ENCODE results near the gene CCDC191. TPM values are rescaled to one million over a fixed set of nuclear protein-coding genes. Genes with fewer than 3 reads are reported as not detected.

CCDC191 gene
- total RNA-seq, 4 donors from 2014 or later: 3.3 to 25.6 (median 7.4) TPM

DNA sequence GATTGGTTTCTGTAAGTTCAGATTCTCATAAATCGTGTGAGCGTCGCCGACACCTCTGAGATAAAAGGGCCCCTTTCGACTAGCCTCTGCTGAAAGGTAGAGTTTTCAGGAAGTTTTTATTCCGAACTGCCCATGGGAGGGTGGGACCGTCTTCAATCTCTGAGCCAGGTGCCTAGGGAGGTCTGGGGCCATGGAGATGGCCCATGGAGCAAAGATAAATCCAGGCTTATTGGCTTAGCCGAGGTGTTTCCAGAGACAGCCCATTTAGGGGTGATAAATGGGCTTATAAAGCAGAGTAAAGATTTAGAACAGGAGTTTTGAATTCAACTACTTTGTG, 653 bp upstream of the CCDC191 start:
- H3K27ac ChIP-seq: peak overlapping the region; percentile 67 to 84 (median 81)
- H3K4me1 ChIP-seq: peaks cover 0 to 11% (median 3%) of the 10 kb centered on the region in 4 donors
- H3K4me3 ChIP-seq: peak overlapping the region; percentile 59 to 72 (median 64)
- no peak for DNase-seq
- H3K27me3 ChIP-seq: no peaks in the 10 kb centered on the region
- H3K9me3 ChIP-seq: no peaks in the 10 kb centered on the region
- H3K36me3 ChIP-seq: no peaks in the 10 kb centered on the region
- TF ChIP-seq POLR2A (IDR thresholded peaks at IDR 0.05): no peak
- TF ChIP-seq, protein P1, sequence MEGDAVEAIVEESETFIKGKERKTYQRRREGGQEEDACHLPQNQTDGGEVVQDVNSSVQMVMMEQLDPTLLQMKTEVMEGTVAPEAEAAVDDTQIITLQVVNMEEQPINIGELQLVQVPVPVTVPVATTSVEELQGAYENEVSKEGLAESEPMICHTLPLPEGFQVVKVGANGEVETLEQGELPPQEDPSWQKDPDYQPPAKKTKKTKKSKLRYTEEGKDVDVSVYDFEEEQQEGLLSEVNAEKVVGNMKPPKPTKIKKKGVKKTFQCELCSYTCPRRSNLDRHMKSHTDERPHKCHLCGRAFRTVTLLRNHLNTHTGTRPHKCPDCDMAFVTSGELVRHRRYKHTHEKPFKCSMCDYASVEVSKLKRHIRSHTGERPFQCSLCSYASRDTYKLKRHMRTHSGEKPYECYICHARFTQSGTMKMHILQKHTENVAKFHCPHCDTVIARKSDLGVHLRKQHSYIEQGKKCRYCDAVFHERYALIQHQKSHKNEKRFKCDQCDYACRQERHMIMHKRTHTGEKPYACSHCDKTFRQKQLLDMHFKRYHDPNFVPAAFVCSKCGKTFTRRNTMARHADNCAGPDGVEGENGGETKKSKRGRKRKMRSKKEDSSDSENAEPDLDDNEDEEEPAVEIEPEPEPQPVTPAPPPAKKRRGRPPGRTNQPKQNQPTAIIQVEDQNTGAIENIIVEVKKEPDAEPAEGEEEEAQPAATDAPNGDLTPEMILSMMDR (IDR thresholded peaks at IDR 0.05): no peak

DNA sequence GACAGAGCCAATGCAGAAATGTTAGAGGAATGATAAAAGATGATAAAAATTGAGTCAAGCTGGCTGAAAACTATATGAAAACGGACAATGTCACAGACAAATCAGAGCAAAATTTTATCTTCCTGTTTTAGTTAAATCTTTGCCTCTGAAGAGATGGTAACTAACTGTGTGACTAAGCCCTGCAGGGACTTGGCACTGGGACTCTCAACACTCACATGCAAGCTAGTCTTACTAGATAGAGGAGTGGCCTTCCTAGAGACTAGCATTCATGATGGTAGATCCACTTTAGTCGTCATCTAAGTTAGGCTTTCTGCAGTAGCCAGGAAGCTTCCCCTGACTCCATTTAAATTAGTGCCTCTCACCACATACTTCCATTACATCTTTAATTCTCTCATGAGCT, 4.1 kb downstream of the CCDC191 start:
- no peak overlapping the region for H3K4me3 ChIP-seq
- H3K36me3 ChIP-seq: no peaks in the 10 kb centered on the region
- DNase-seq: no peak
- no peaks in the 10 kb centered on the region for H3K9me3 ChIP-seq
- H3K27ac ChIP-seq: no peak overlapping the region
- H3K4me1 ChIP-seq: no peaks in the 10 kb centered on the region
- TF ChIP-seq POLR2A (IDR thresholded peaks at IDR 0.05): no peak
- TF ChIP-seq, protein P1 (IDR thresholded peaks at IDR 0.05): no peak
- no peaks in the 10 kb centered on the region for H3K27me3 ChIP-seq

DNA sequence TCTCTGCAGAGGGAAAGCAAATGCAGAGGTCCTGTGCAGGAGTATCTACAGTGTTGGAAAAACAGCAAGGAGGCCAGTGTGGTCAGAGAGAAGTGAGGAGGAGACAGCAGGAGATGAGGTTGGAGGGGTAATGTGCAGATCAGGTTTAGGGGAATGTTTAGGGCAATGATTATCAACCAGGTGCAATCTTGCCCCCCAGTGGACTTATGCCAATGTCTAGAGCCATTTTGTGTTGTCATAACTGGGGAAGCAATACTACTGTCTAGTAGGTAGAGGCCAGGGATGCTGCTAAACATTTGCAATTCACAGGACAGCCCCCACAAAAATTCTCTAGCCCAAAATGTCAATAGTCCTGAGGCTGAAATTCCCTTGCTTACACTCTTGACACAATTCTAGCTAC, 13.1 kb downstream of the CCDC191 start:
- Histone ChIP-seq H3K27me3 (no peaks in the 10 kb centered on the region), H3K36me3 (no peaks in the 10 kb centered on the region), H3K4me1 (no peaks in the 10 kb centered on the region), H3K9me3 (no peaks in the 10 kb centered on the region), H3K4me3 (no peak overlapping the region), H3K27ac (no peak overlapping the region)
- DNase-seq: no peak
- TF ChIP-seq POLR2A (IDR thresholded peaks at IDR 0.05): no peak
- TF ChIP-seq, protein P1 (IDR thresholded peaks at IDR 0.05): no peak

DNA sequence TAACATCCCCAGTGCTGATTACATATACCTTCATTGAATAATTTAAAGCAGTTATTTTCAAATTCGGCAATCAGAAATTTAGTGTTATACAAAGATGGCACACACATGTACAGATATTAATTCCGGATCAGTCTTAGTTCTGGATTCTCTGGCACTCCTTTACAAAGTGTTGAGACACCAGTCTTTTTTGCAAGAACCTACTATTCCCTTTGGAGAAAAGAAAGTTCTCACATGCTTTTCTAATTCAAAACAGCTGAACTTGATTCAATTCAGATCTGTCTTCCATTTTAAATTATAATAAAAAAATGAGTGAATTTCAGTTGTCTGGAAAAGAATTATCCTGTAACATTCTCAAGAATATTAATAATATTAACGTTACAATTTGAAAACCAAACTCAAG, 20.4 kb downstream of the CCDC191 start:
- Histone ChIP-seq H3K4me1 (no peaks in the 10 kb centered on the region), H3K4me3 (no peak overlapping the region), H3K36me3 (no peaks in the 10 kb centered on the region), H3K27me3 (no peaks in the 10 kb centered on the region), H3K27ac (no peak overlapping the region), H3K9me3 (no peaks in the 10 kb centered on the region)
- DNase-seq: no peak
- TF ChIP-seq, protein P1 (IDR thresholded peaks at IDR 0.05): no peak
- no peak for TF ChIP-seq POLR2A (IDR thresholded peaks at IDR 0.05)

DNA sequence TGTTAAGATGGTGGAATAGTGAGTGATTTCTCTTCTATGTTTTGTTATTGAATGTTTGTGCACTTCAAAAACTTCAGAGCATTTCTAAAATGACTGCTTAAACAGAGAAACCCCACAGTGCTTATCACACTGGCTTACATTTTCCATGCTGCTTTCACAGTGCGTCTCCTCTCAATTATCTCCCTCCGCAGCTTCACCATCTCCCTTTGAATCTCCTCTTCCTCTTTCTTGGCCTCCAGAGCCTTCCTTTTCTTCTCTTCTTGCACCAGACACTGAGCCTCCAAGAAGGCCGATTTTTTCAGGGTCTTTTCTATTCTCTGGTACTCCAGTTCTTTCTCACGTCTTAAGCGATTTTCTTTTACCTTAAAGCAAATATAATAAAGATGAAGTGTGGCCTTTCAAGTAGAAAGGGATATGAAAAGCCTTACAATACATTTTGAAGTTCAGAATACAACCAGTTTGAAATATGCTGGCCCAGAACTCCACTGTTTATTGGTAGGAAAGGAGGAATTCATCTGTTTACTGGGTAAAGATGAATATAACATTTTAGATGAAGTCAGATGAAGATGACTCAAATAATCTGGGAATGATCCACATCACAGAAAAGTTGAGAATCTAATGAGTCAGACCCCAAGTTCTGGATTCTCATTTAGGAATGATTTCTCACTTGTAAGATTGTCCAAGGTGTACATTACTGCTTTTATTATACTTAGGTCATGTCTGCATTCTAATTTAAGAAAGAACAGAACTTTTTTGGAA, 21.4 kb downstream of the CCDC191 start:
- Histone ChIP-seq H3K27ac (no peak overlapping the region), H3K9me3 (no peaks in the 10 kb centered on the region), H3K4me1 (no peaks in the 10 kb centered on the region), H3K36me3 (no peaks in the 10 kb centered on the region), H3K4me3 (no peak overlapping the region), H3K27me3 (no peaks in the 10 kb centered on the region)
- TF ChIP-seq POLR2A (IDR thresholded peaks at IDR 0.05): no peak
- TF ChIP-seq, protein P1 (IDR thresholded peaks at IDR 0.05): no peak
- DNase-seq: no peak

All from Peyer's patch (tissue), 4 donors.